Measurements from ENCODE around the gene SERPINH1. TPM values are rescaled to one million over a fixed set of nuclear protein-coding genes. Genes with fewer than 3 reads are reported as not detected.

The SERPINH1 gene
- polyA plus RNA-seq, 2 donors: 20.0 to 27.1 TPM

GRCh38 chr11:75523189-75523588 lies 38.9 kb upstream of the SERPINH1 start:
- WGBS, 2 donors: 61 to 68% methylated on average over 5 of the region's 5 CpGs
- H3K4me1 ChIP-seq (ENCODE audit: control insufficient read depth in 2 of 2, insufficient read depth in 2 of 2, low read length in 1 of 2): peaks cover 0 to 4% of the 10 kb centered on the region in 2 donors
- no peak overlapping the region for H3K4me3 ChIP-seq (ENCODE audit: low read depth in 1 of 2, low read length in 2 of 2)
- H3K27ac ChIP-seq (ENCODE audit: low read depth in 2 of 2, low read length in 1 of 2): no peak overlapping the region
- H3K9me3 ChIP-seq (ENCODE audit: control insufficient read depth in 2 of 2, insufficient read depth in 1 of 2, low read depth in 1 of 2, low read length in 1 of 2): no peaks in the 10 kb centered on the region
- no peaks in the 10 kb centered on the region for H3K27me3 ChIP-seq (ENCODE audit: control insufficient read depth in 1 of 2, insufficient read depth in 2 of 2, low read length in 2 of 2)
- H3K36me3 ChIP-seq (ENCODE audit: control insufficient read depth in 2 of 2, insufficient read depth in 2 of 2, low read length in 1 of 2): no peaks in the 10 kb centered on the region

- no peaks in the 10 kb centered on the region for H3K36me3 ChIP-seq (ENCODE audit: control insufficient read depth in 2 of 2, insufficient read depth in 2 of 2, low read length in 1 of 2)
- no peaks in the 10 kb centered on the region for H3K9me3 ChIP-seq (ENCODE audit: control insufficient read depth in 2 of 2, insufficient read depth in 1 of 2, low read depth in 1 of 2, low read length in 1 of 2)
- WGBS, 2 donors: 58 to 79% methylated on average over 10 of the region's 10 CpGs
- H3K4me1 ChIP-seq (ENCODE audit: control insufficient read depth in 2 of 2, insufficient read depth in 2 of 2, low read length in 1 of 2): peaks cover 0 to 4% of the 10 kb centered on the region in 2 donors
- no peaks in the 10 kb centered on the region for H3K27me3 ChIP-seq (ENCODE audit: control insufficient read depth in 1 of 2, insufficient read depth in 2 of 2, low read length in 2 of 2)
- no peak overlapping the region for H3K27ac ChIP-seq (ENCODE audit: low read depth in 2 of 2, low read length in 1 of 2)
- H3K4me3 ChIP-seq (ENCODE audit: low read depth in 1 of 2, low read length in 2 of 2): no peak overlapping the region
Observed at GRCh38 chr11:75523811-75524664, 38.0 kb upstream of the SERPINH1 start.

GRCh38 chr11:75524665-75525432 lies 37.2 kb upstream of the SERPINH1 start:
- Histone ChIP-seq H3K36me3 (ENCODE audit: control insufficient read depth in 2 of 2, insufficient read depth in 2 of 2, low read length in 1 of 2) (no peaks in the 10 kb centered on the region), H3K27me3 (ENCODE audit: control insufficient read depth in 1 of 2, insufficient read depth in 2 of 2, low read length in 2 of 2) (no peaks in the 10 kb centered on the region), H3K4me1 (ENCODE audit: control insufficient read depth in 2 of 2, insufficient read depth in 2 of 2, low read length in 1 of 2) (peaks cover 0 to 4% of the 10 kb centered on the region in 2 donors), H3K9me3 (ENCODE audit: control insufficient read depth in 2 of 2, insufficient read depth in 1 of 2, low read depth in 1 of 2, low read length in 1 of 2) (no peaks in the 10 kb centered on the region), H3K4me3 (ENCODE audit: low read depth in 1 of 2, low read length in 2 of 2) (peak overlapping the region; percentile 44 to 68), H3K27ac (ENCODE audit: low read depth in 2 of 2, low read length in 1 of 2) (no peak overlapping the region)
- 7 to 8% methylated on average over 38 to 51 of the region's 51 CpGs for WGBS, 2 donors

DNA sequence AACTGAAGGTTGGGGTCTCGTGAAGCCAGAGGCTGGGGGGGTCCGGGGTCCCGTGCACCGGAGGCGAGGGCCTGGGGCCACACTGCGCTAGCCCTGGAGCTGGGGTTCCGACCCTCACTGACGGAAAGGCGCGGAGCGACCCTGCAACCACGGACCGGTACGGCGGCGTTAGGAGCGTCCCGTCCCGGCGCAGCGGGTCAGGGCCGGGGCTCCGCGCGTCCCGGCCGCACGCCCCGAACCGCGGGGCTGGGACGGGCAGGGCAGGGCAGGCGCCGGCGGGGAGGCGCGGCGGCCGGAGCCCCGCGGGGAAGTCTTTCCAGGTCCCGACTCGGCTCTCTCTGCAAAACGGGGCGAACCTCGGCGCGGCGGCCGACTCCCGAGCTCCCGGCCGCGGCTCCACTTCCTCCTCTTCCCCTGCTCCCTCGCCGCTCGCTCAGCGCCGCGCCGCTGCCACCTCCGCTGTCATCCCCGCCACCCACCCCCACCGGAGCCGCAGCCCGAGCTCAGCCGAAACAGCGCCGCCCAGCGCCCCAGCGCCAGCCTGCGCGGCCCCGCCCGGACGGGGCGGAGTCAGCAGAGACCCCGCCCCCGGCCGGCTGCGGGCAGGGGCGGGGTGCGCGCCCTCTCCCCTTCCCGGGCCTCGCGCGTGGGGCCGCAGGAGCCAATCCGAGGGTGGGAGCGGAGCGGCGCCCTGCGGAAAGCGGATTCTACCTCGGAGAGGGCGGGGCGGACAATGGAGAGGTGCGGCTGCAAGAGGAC lies 36.4 kb upstream of the SERPINH1 start, which contains the start of gene GDPD5:
TSS of gene GDPD5 (minus strand) at position 509 of the 759 bp plus-strand sequence. CDS start 48,206 bp downstream, outside the sequence.
- whole genome bisulfite sequencing, 2 donors: 0 to 1% methylated on average over 61 to 99 of the region's 99 CpGs
- H3K27me3 ChIP-seq (ENCODE audit: control insufficient read depth in 1 of 2, insufficient read depth in 2 of 2, low read length in 2 of 2): no peaks in the 10 kb centered on the region
- peak within 1 kb of the TSS; percentile 44 to 68 for H3K4me3 ChIP-seq (ENCODE audit: low read depth in 1 of 2, low read length in 2 of 2)
- H3K36me3 ChIP-seq (ENCODE audit: control insufficient read depth in 2 of 2, insufficient read depth in 2 of 2, low read length in 1 of 2): no peaks in the 10 kb centered on the region
- H3K9me3 ChIP-seq (ENCODE audit: control insufficient read depth in 2 of 2, insufficient read depth in 1 of 2, low read depth in 1 of 2, low read length in 1 of 2): no peaks in the 10 kb centered on the region
- H3K4me1 ChIP-seq (ENCODE audit: control insufficient read depth in 2 of 2, insufficient read depth in 2 of 2, low read length in 1 of 2): peaks cover 0 to 4% of the 10 kb centered on the region in 2 donors
- no peak within 1 kb of the TSS for H3K27ac ChIP-seq (ENCODE audit: low read depth in 2 of 2, low read length in 1 of 2)

GRCh38 chr11:75526192-75526541 lies 35.9 kb upstream of the SERPINH1 start:
- Histone ChIP-seq H3K4me3 (ENCODE audit: low read depth in 1 of 2, low read length in 2 of 2) (peak overlapping the region; percentile 44 to 68), H3K27me3 (ENCODE audit: control insufficient read depth in 1 of 2, insufficient read depth in 2 of 2, low read length in 2 of 2) (no peaks in the 10 kb centered on the region), H3K9me3 (ENCODE audit: control insufficient read depth in 2 of 2, insufficient read depth in 1 of 2, low read depth in 1 of 2, low read length in 1 of 2) (no peaks in the 10 kb centered on the region), H3K36me3 (ENCODE audit: control insufficient read depth in 2 of 2, insufficient read depth in 2 of 2, low read length in 1 of 2) (no peaks in the 10 kb centered on the region), H3K27ac (ENCODE audit: low read depth in 2 of 2, low read length in 1 of 2) (no peak overlapping the region), H3K4me1 (ENCODE audit: control insufficient read depth in 2 of 2, insufficient read depth in 2 of 2, low read length in 1 of 2) (peaks cover 0 to 4% of the 10 kb centered on the region in 2 donors)
- WGBS, 2 donors: 1 to 3% methylated on average over 21 of the region's 21 CpGs

GRCh38 chr11:75527130-75527529 lies 34.9 kb upstream of the SERPINH1 start:
- Histone ChIP-seq H3K4me3 (ENCODE audit: low read depth in 1 of 2, low read length in 2 of 2) (no peak overlapping the region), H3K4me1 (ENCODE audit: control insufficient read depth in 2 of 2, insufficient read depth in 2 of 2, low read length in 1 of 2) (peaks cover 0 to 4% of the 10 kb centered on the region in 2 donors), H3K27me3 (ENCODE audit: control insufficient read depth in 1 of 2, insufficient read depth in 2 of 2, low read length in 2 of 2) (no peaks in the 10 kb centered on the region), H3K9me3 (ENCODE audit: control insufficient read depth in 2 of 2, insufficient read depth in 1 of 2, low read depth in 1 of 2, low read length in 1 of 2) (no peaks in the 10 kb centered on the region), H3K36me3 (ENCODE audit: control insufficient read depth in 2 of 2, insufficient read depth in 2 of 2, low read length in 1 of 2) (no peaks in the 10 kb centered on the region), H3K27ac (ENCODE audit: low read depth in 2 of 2, low read length in 1 of 2) (no peak overlapping the region)
- 95 to 98% methylated on average over 5 of the region's 5 CpGs for WGBS, 2 donors

GRCh38 chr11:75527938-75528735 lies 33.9 kb upstream of the SERPINH1 start:
- 61 to 63% methylated on average over 10 of the region's 10 CpGs for WGBS, 2 donors
- H3K9me3 ChIP-seq (ENCODE audit: control insufficient read depth in 2 of 2, insufficient read depth in 1 of 2, low read depth in 1 of 2, low read length in 1 of 2): no peaks in the 10 kb centered on the region
- H3K27me3 ChIP-seq (ENCODE audit: control insufficient read depth in 1 of 2, insufficient read depth in 2 of 2, low read length in 2 of 2): no peaks in the 10 kb centered on the region
- H3K4me3 ChIP-seq (ENCODE audit: low read depth in 1 of 2, low read length in 2 of 2): no peak overlapping the region
- H3K4me1 ChIP-seq (ENCODE audit: control insufficient read depth in 2 of 2, insufficient read depth in 2 of 2, low read length in 1 of 2): peaks cover 0 to 4% of the 10 kb centered on the region in 2 donors
- no peaks in the 10 kb centered on the region for H3K36me3 ChIP-seq (ENCODE audit: control insufficient read depth in 2 of 2, insufficient read depth in 2 of 2, low read length in 1 of 2)
- no peak overlapping the region for H3K27ac ChIP-seq (ENCODE audit: low read depth in 2 of 2, low read length in 1 of 2)

GRCh38 chr11:75530577-75530976 lies 31.5 kb upstream of the SERPINH1 start:
- Histone ChIP-seq H3K27me3 (ENCODE audit: control insufficient read depth in 1 of 2, insufficient read depth in 2 of 2, low read length in 2 of 2) (no peaks in the 10 kb centered on the region), H3K4me1 (ENCODE audit: control insufficient read depth in 2 of 2, insufficient read depth in 2 of 2, low read length in 1 of 2) (no peaks in the 10 kb centered on the region), H3K9me3 (ENCODE audit: control insufficient read depth in 2 of 2, insufficient read depth in 1 of 2, low read depth in 1 of 2, low read length in 1 of 2) (no peaks in the 10 kb centered on the region), H3K27ac (ENCODE audit: low read depth in 2 of 2, low read length in 1 of 2) (no peak overlapping the region), H3K4me3 (ENCODE audit: low read depth in 1 of 2, low read length in 2 of 2) (no peak overlapping the region), H3K36me3 (ENCODE audit: control insufficient read depth in 2 of 2, insufficient read depth in 2 of 2, low read length in 1 of 2) (no peaks in the 10 kb centered on the region)
- 73 to 90% methylated on average over 3 of the region's 3 CpGs for WGBS, 2 donors

DNA sequence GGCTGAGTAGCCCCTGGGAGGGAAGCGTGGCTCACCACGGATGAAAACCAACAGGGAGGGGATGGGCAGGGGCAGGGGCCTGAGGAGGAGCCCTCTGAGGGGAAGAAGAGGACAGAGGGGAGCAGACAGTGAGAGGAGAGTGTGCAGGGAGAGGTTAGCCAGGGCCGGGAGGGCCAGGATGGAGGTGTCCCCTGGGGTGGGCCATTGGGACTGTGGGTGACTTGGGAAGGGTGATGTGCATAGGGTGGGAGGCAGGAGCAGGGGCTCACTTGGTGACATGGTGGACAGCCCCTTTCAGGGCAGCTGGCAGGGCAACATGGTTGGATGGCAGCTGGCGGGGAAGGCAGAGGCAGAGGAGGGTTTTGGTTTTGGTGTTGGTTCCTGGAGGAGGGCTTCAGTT lies 30.7 kb upstream of the SERPINH1 start:
- Histone ChIP-seq H3K4me1 (ENCODE audit: control insufficient read depth in 2 of 2, insufficient read depth in 2 of 2, low read length in 1 of 2) (no peaks in the 10 kb centered on the region), H3K27ac (ENCODE audit: low read depth in 2 of 2, low read length in 1 of 2) (no peak overlapping the region), H3K36me3 (ENCODE audit: control insufficient read depth in 2 of 2, insufficient read depth in 2 of 2, low read length in 1 of 2) (no peaks in the 10 kb centered on the region), H3K9me3 (ENCODE audit: control insufficient read depth in 2 of 2, insufficient read depth in 1 of 2, low read depth in 1 of 2, low read length in 1 of 2) (no peaks in the 10 kb centered on the region), H3K27me3 (ENCODE audit: control insufficient read depth in 1 of 2, insufficient read depth in 2 of 2, low read length in 2 of 2) (no peaks in the 10 kb centered on the region), H3K4me3 (ENCODE audit: low read depth in 1 of 2, low read length in 2 of 2) (no peak overlapping the region)
- 71 to 85% methylated on average over 4 of the region's 4 CpGs for WGBS, 2 donors

Data from esophagus (tissue), 2 donors.